ENCODE measurements around the gene CRY2. TPM values are rescaled to one million over a fixed set of nuclear protein-coding genes. Genes with fewer than 3 reads are reported as not detected.

CRY2 gene
- total and polyA plus RNA-seq, 3 donors from 2014 or later: 80.0 to 124 (median 109) TPM

- no peaks in the 10 kb centered on the region for H3K36me3 ChIP-seq (ENCODE audit: low read depth, missing control alignments)
- no peak for DNase-seq
- H3K4me1 ChIP-seq: no peaks in the 10 kb centered on the region
- no peak overlapping the region for H3K4me3 ChIP-seq
- WGBS, 2 donors: 56 to 69% methylated on average over 6 of the region's 6 CpGs
- no peaks in the 10 kb centered on the region for H3K9me3 ChIP-seq
- intact Hi-C loops (cut with DNase I; ENCODE audit: low total_unique reads): no loop called here
- H3K27ac ChIP-seq: no peak overlapping the region
- TF ChIP-seq POLR2A (IDR thresholded peaks at IDR 0.05) (no peak), CTCF (IDR thresholded peaks at IDR 0.05) (no peak)
- H3K27me3 ChIP-seq: no peaks in the 10 kb centered on the region
Observed at GRCh38 chr11:45876401-45876800, 29.1 kb downstream of the CRY2 start.

- Histone ChIP-seq H3K9me3 (no peaks in the 10 kb centered on the region), H3K4me3 (no peak overlapping the region), H3K27ac (no peak overlapping the region), H3K36me3 (ENCODE audit: low read depth, missing control alignments) (no peaks in the 10 kb centered on the region), H3K4me1 (no peaks in the 10 kb centered on the region), H3K27me3 (no peaks in the 10 kb centered on the region)
- DNase-seq: no peak
- intact Hi-C loops (cut with DNase I; ENCODE audit: low total_unique reads): no loop called here
- TF ChIP-seq CTCF (IDR thresholded peaks at IDR 0.05) (no peak), POLR2A (IDR thresholded peaks at IDR 0.05) (no peak)
- WGBS, 2 donors: 83 to 96% methylated on average over 8 of the region's 8 CpGs
Observed at GRCh38 chr11:45877221-45877620, 29.9 kb downstream of the CRY2 start.

- Histone ChIP-seq H3K36me3 (ENCODE audit: low read depth, missing control alignments) (no peaks in the 10 kb centered on the region), H3K4me1 (no peaks in the 10 kb centered on the region), H3K27me3 (no peaks in the 10 kb centered on the region), H3K9me3 (no peaks in the 10 kb centered on the region), H3K4me3 (no peak overlapping the region), H3K27ac (no peak overlapping the region)
- intact Hi-C loops (cut with DNase I; ENCODE audit: low total_unique reads): no loop called here
- WGBS, 2 donors: 91 to 96% methylated on average over 3 of the region's 3 CpGs
- no peak for TF ChIP-seq CTCF (IDR thresholded peaks at IDR 0.05)
- no peak for DNase-seq
Observed at GRCh38 chr11:45877845-45878244, 30.6 kb downstream of the CRY2 start.

GRCh38 chr11:45879803-45880686 lies 32.8 kb downstream of the CRY2 start:
- intact Hi-C loops (cut with DNase I; ENCODE audit: low total_unique reads): no loop called here
- no peaks in the 10 kb centered on the region for H3K9me3 ChIP-seq
- DNase-seq: no peak
- no peaks in the 10 kb centered on the region for H3K4me1 ChIP-seq
- H3K27ac ChIP-seq: peak overlapping the region in 1 of 2 donors; percentile 41
- H3K36me3 ChIP-seq (ENCODE audit: low read depth, missing control alignments): no peaks in the 10 kb centered on the region
- 73 to 77% methylated on average over 7 of the region's 7 CpGs for WGBS, 2 donors
- no peak overlapping the region for H3K4me3 ChIP-seq
- no peaks in the 10 kb centered on the region for H3K27me3 ChIP-seq
- no peak for TF ChIP-seq POLR2A (IDR thresholded peaks at IDR 0.05)
- TF ChIP-seq CTCF (IDR thresholded peaks at IDR 0.05): no peak
